SH-SY5Y (cell line): ENCODE results near the gene PATJ.

Experiments
- GATA2 ChIP-seq: IDR thresholded peaks from 2 replicates; pipeline ENCODE4 v1.6.1; 2011; ENCODE audit warnings: mild to moderate bottlenecking, low read depth, low read length
- GATA3 ChIP-seq: IDR thresholded peaks from 2 replicates; pipeline ENCODE4 v1.6.1; 2011; ENCODE audit warnings: low read depth, mild to moderate bottlenecking, low read length, moderate library complexity

GRCh38 chr1:62188111-62188510, 445.8 kb downstream of the PATJ start:
- TF ChIP-seq GATA2 (no peak), GATA3 (no peak)
